IMR-90 (cell line): ENCODE results near the gene ETFA. TPM values are rescaled to one million over a fixed set of nuclear protein-coding genes. Genes with fewer than 3 reads are reported as not detected.

ENCODE experiments used
- ATAC-seq: fragments of 200-7000 bp; cut with Tn5 transposase; 2 replicates; pipeline ENCODE4 v1.9.1; 2020; ENCODE audit warnings: low read depth, mild to moderate bottlenecking, moderate library complexity
- BruUV-seq: library from RNA; stranded (reverse); fragments of 400-500 nt; replicated peaks from 2 replicates; lab custom pipeline; 2021; lab: Mats Ljungman, UMichigan
- CTCF ChIA-PET: fragments of 300-600 bp; formaldehyde crosslinking; extraction: SDS; loops from one replicate; lab custom pipeline; 2021; ENCODE audit warnings: antibody characterized with exemption; lab: Yijun Ruan, JAX
- POLR2A ChIA-PET: fragments of 300-600 bp; sonication (Branson Sonifier 250); formaldehyde crosslinking; loops from one replicate; lab custom pipeline; 2022; ENCODE audit warnings: antibody characterized with exemption; ENCODE audit not compliant: unreplicated experiment; lab: Charles Lee
- DNase-seq: peaks from one replicate; pipeline ENCODE4 v3.0.0; 2013
- H2AFZ ChIP-seq: replicated peaks from 2 replicates; pipeline ENCODE3; 2013; ENCODE audit warnings: low read length, mild to moderate bottlenecking; ENCODE audit not compliant: poor library complexity
- H2AK5ac ChIP-seq: 2 replicates; pipeline ENCODE4 v1.6.1; 2013; ENCODE audit warnings: low read depth, low read length, inconsistent platforms
- H2AK9ac ChIP-seq: replicated peaks from 2 replicates; pipeline ENCODE3; 2013; ENCODE audit warnings: mild to moderate bottlenecking, low read depth, low read length, moderate library complexity; ENCODE audit not compliant: poor library complexity
- H2BK120ac ChIP-seq: 2 replicates; pipeline ENCODE4 v1.6.1; 2013; ENCODE audit warnings: low read depth, low read length, inconsistent platforms
- H2BK15ac ChIP-seq: 3 replicates; pipeline ENCODE4 v1.6.1; 2013; ENCODE audit warnings: low read depth, low read length, inconsistent platforms
- H2BK20ac ChIP-seq: 2 replicates; pipeline ENCODE4 v1.6.1; 2013; ENCODE audit warnings: low read depth, mild to moderate bottlenecking, inconsistent platforms, low read length, moderate library complexity
- H2BK5ac ChIP-seq: 2 replicates; pipeline ENCODE4 v1.6.1; 2013; ENCODE audit warnings: mild to moderate bottlenecking, low read depth, low read length, inconsistent platforms; ENCODE audit not compliant: poor library complexity, severe bottlenecking
- H3K14ac ChIP-seq: replicated peaks from 2 replicates; pipeline ENCODE4 v1.6.1; 2013; ENCODE audit warnings: low read depth, low read length, inconsistent platforms
- H3K18ac ChIP-seq: 2 replicates; pipeline ENCODE4 v1.6.1; 2013; ENCODE audit warnings: low read depth, low read length, control low read depth
- H3K23ac ChIP-seq: 2 replicates; pipeline ENCODE4 v1.6.1; 2013; ENCODE audit warnings: low read depth, low read length, inconsistent platforms
- H3K27ac ChIP-seq: 2 replicates; pipeline ENCODE4 v1.5.1; 2013; ENCODE audit warnings: mild to moderate bottlenecking, control low read depth, low read length; ENCODE audit not compliant: insufficient read depth
- H3K27me3 ChIP-seq: 2 replicates; pipeline ENCODE4 v1.6.1; 2013; ENCODE audit warnings: low read length; ENCODE audit not compliant: control insufficient read depth, insufficient read depth
- H3K36me3 ChIP-seq: 2 replicates; pipeline ENCODE4 v1.6.1; 2013; ENCODE audit warnings: low read length, mixed read lengths; ENCODE audit not compliant: control insufficient read depth, insufficient read depth
- H3K4ac ChIP-seq: 2 replicates; pipeline ENCODE4 v1.6.1; 2013; ENCODE audit warnings: low read depth, low read length, inconsistent platforms
- H3K4me1 ChIP-seq: 2 replicates; pipeline ENCODE4 v1.6.1; 2013; ENCODE audit warnings: low read length, mixed read lengths; ENCODE audit not compliant: control insufficient read depth, insufficient read depth
- H3K4me2 ChIP-seq: 2 replicates; pipeline ENCODE4 v1.6.1; 2013; ENCODE audit warnings: low read depth, mild to moderate bottlenecking, control low read depth, low read length, moderate library complexity
- H3K4me3 ChIP-seq: 2 replicates; pipeline ENCODE4 v1.5.1; 2013; ENCODE audit warnings: low read depth, mild to moderate bottlenecking, control low read depth, low read length, moderate library complexity; ENCODE audit not compliant: insufficient read depth
- H3K56ac ChIP-seq: 2 replicates; pipeline ENCODE4 v1.6.1; 2013; ENCODE audit warnings: low read length, inconsistent platforms; ENCODE audit not compliant: insufficient read depth; ENCODE audit errors: extremely low read depth
- H3K79me1 ChIP-seq, 2 experiments: 2 replicates each; pipeline ENCODE4 v1.6.1; 2013; ENCODE audit warnings: low read length in 2 of 2, inconsistent platforms in 1 of 2, low read depth in 1 of 2
- H3K9ac ChIP-seq: 2 replicates; pipeline ENCODE4 v1.6.1; 2013; ENCODE audit warnings: low read depth, low read length, control low read depth
- H3K9me1 ChIP-seq: 2 replicates; pipeline ENCODE4 v1.6.1; 2013; ENCODE audit warnings: low read length, inconsistent platforms; ENCODE audit not compliant: insufficient read depth
- H3K9me3 ChIP-seq: 2 replicates; pipeline ENCODE4 v1.6.1; 2013; ENCODE audit warnings: low read length; ENCODE audit not compliant: control insufficient read depth, insufficient read depth
- H4K20me1 ChIP-seq: 2 replicates; pipeline ENCODE4 v1.6.1; 2013; ENCODE audit warnings: low read length, inconsistent platforms; ENCODE audit not compliant: insufficient read depth
- H4K5ac ChIP-seq: 2 replicates; pipeline ENCODE4 v1.6.1; 2013; ENCODE audit warnings: mild to moderate bottlenecking, low read depth, low read length, control low read depth
- H4K8ac ChIP-seq, 2 experiments: 2 replicates each; pipeline ENCODE4 v1.6.1; 2013; ENCODE audit warnings: low read depth in 2 of 2, low read length in 2 of 2, control low read depth in 1 of 2, inconsistent platforms in 1 of 2
- H4K91ac ChIP-seq: 2 replicates; pipeline ENCODE4 v1.6.1; 2013; ENCODE audit warnings: low read depth, low read length, inconsistent platforms; ENCODE audit not compliant: insufficient read depth
- FOS ChIP-seq: fragments of 150-350 bp; IDR thresholded peaks from 2 replicates; pipeline ENCODE4 v1.6.1; 2016; ENCODE audit warnings: low read depth, low read length
- MAFK ChIP-seq: IDR thresholded peaks from 2 replicates; pipeline ENCODE4 v1.6.1; 2012; ENCODE audit warnings: low read depth, low read length, improper control_type of control experiment
- MAZ ChIP-seq: IDR thresholded peaks from 2 replicates; pipeline ENCODE4 v1.6.1; 2012; ENCODE audit warnings: low read depth, mild to moderate bottlenecking, low read length, improper control_type of control experiment, moderate library complexity, borderline replicate concordance
- MXI1 ChIP-seq: IDR thresholded peaks from 2 replicates; pipeline ENCODE4 v1.6.1; 2012; ENCODE audit warnings: low read depth, mild to moderate bottlenecking, low read length, moderate library complexity, borderline replicate concordance
- POLR2A ChIP-seq: IDR thresholded peaks from 2 replicates; pipeline ENCODE4 v1.6.1; 2012; ENCODE audit warnings: mild to moderate bottlenecking, low read depth, low read length
- RCOR1 ChIP-seq: IDR thresholded peaks from 2 replicates; pipeline ENCODE4 v1.6.1; 2012; ENCODE audit warnings: mild to moderate bottlenecking, low read length, improper control_type of control experiment; ENCODE audit not compliant: insufficient replicate concordance
- WGBS, 2 experiments: methylation state at CpG; one replicate each; pipeline versions ENCODE4 v1.1.5 to v1.1.7; 2013; ENCODE audit warnings: missing lambda C conversion rate in 2 of 2; ENCODE audit not compliant: insufficient read length in 1 of 2; ENCODE audit errors: extremely low coverage in 2 of 2; 5-methylcytosine and 5-hydroxymethylcytosine counted together
- dilution Hi-C: fragments of 300-500 bp; cut with HindIII; formaldehyde crosslinking; loops from one replicate; pipeline ENCODE4 v1.14.3; 2018; ENCODE audit warnings: low sequenced_read_pairs; ENCODE audit not compliant: unreplicated experiment
- in situ Hi-C: fragments of 300-500 bp; cut with MboI; formaldehyde crosslinking; loops from 3 replicates; pipeline ENCODE4 v1.14.3; 2019; ENCODE audit warnings: low sequenced_read_pairs, inconsistent platforms, mixed read lengths
- intact Hi-C: fragments of 100-400 bp; cut with micrococcal nuclease; formaldehyde crosslinking; loops from 2 replicates; pipeline ENCODE4 v1.10.0; 2022
- polyA plus RNA-seq, 3 experiments: library from polyadenylated mRNA; depleted of rRNA; stranded (reverse); fragments of >200 nt; gene quantifications; 2 replicates each; pipeline ENCODE4 v1.2.3, GENCODE V29; 2012; ENCODE audit warnings: low replicate concordance in 1 of 3
- total RNA-seq: library from RNA; depleted of rRNA; stranded (reverse); fragments of >200 nt; gene quantifications from 2 replicates; pipeline ENCODE4 v1.2.3, GENCODE V29; 2012

Gene ETFA
- total and polyA plus RNA-seq, 2 of the 4 experiments (the other 2 are of a cell fraction), result 115 to 172 TPM

DNA sequence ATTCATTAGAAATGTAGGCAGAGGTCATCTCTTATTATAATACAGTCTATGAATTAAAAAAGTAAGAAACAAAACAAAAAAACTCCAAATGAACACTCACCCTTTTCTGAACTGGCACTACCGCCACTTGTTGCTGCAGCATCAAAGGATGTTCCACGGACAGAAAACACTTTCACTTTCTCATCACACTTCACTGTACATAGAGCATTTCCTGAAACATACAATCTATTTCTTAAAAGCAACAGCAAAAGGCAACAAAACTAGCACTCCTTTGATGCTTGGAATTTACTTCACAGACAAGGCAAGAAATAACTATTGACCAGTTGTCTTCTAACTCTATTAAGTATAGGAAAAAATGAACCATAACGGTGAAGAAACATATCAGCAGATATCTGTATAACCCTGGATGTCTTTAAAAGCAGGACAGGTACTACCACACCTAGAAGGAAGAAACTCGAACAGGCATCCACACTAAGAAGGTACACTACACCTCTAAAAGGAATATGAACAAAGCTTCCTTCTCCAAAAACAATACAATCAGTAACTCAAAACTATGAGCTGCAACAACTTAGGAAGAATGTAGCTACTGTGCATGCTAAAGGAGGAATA, 24.9 kb downstream of the ETFA start:
- H2BK15ac ChIP-seq, result no peak overlapping the region
- H2BK120ac ChIP-seq, result no peak overlapping the region
- ATAC-seq, result no peak
- no peak overlapping the region for H3K4me3 ChIP-seq
- H2BK5ac ChIP-seq, result peak overlapping the region; percentile 4
- no peak overlapping the region for H3K18ac ChIP-seq
- no peak overlapping the region for H4K5ac ChIP-seq
- H3K23ac ChIP-seq, result no peak overlapping the region
- H2AK9ac ChIP-seq, result no peak overlapping the region
- H4K91ac ChIP-seq, result no peak overlapping the region
- H3K27ac ChIP-seq, result no peak overlapping the region
- H3K4me2 ChIP-seq, result peak overlapping the region; percentile 55; the same call in 1 of the 2 replicates
- H2AK5ac ChIP-seq, result no peak overlapping the region
- H3K9ac ChIP-seq, result no peak overlapping the region
- H3K27me3 ChIP-seq, result no peaks in the 10 kb centered on the region
- peaks cover 3% of the 10 kb centered on the region; the same call in 1 of the 2 replicates for H3K9me1 ChIP-seq
- H3K36me3 ChIP-seq, result peaks cover 28% of the 10 kb centered on the region
- TF ChIP-seq POLR2A (no peak), FOS (no peak), MXI1 (no peak), MAFK (no peak), MAZ (no peak), RCOR1 (no peak)
- no peak overlapping the region for H3K14ac ChIP-seq
- 80% methylated on average over 1 of the region's 4 CpGs; no CpG with 5 or more reads in 1 of the 2 experiments for WGBS, 2 experiments
- no TSS peak for BruUV-seq
- no peak overlapping the region for H3K56ac ChIP-seq
- DNase-seq, result peak; percentile 7
- ChIA-PET CTCF (no interaction called here), POLR2A (no interaction called here)
- peaks cover 5% of the 10 kb centered on the region for H4K20me1 ChIP-seq
- H3K4ac ChIP-seq, result no peak overlapping the region
- intact Hi-C loops, result no loop called here
- no peak overlapping the region for H2BK20ac ChIP-seq
- peaks cover 14 to 21% of the 10 kb centered on the region in 2 experiments for H3K79me1 ChIP-seq
- in situ Hi-C loops, result no loop called here
- H4K8ac ChIP-seq, result no peak overlapping the region
- no peaks in the 10 kb centered on the region for H3K9me3 ChIP-seq
- no peak overlapping the region for H2AFZ ChIP-seq
- no peaks in the 10 kb centered on the region for H3K4me1 ChIP-seq
- dilution Hi-C loops, result no loop called here
